Liver (tissue), 3 donors: ENCODE data around the gene DUS3L.

Source experiments
- CTCF ChIP-seq: fragments of 150-350 bp; IDR thresholded peaks from 2 replicates; pipeline ENCODE4 v1.5.1; 2017; ENCODE audit warnings: improper control_type of control experiment, low read depth, low read length; ENCODE audit not compliant: missing input control
- GABPA ChIP-seq, 2 donors: IDR thresholded peaks in 1 of 2; conservative IDR thresholded peaks in 1 of 2; 2 replicates each; pipeline ENCODE4 v1.6.1; 2016; ENCODE audit warnings: antibody characterized with exemption in 2 of 2, mild to moderate bottlenecking in 1 of 2, moderate library complexity in 1 of 2
- HNF4G ChIP-seq: IDR thresholded peaks from 2 replicates; pipeline ENCODE4 v1.6.1; 2016; ENCODE audit warnings: antibody characterized with exemption
- JUND ChIP-seq, 2 donors: IDR thresholded peaks; 2 replicates each; pipeline ENCODE4 v1.6.1; 2016; ENCODE audit warnings: antibody characterized with exemption in 2 of 2
- RAD21 ChIP-seq, 2 donors: IDR thresholded peaks; 2 replicates each; pipeline ENCODE4 v1.6.1; 2016; ENCODE audit warnings: antibody characterized with exemption in 2 of 2, mild to moderate bottlenecking in 2 of 2
- SP1 ChIP-seq: IDR thresholded peaks from 2 replicates; pipeline ENCODE4 v1.6.1; 2018; ENCODE audit warnings: antibody characterized with exemption, mild to moderate bottlenecking
- YY1 ChIP-seq: IDR thresholded peaks from 2 replicates; pipeline ENCODE4 v1.6.1; 2016; ENCODE audit warnings: antibody characterized with exemption, mild to moderate bottlenecking
- TF ChIP-seq, protein P1 (sequence below): IDR thresholded peaks from 2 replicates; pipeline ENCODE4 v1.6.1; 2016; ENCODE audit warnings: antibody characterized with exemption
- donor health status: healthy.
- donor health status: healthy.

DNA sequence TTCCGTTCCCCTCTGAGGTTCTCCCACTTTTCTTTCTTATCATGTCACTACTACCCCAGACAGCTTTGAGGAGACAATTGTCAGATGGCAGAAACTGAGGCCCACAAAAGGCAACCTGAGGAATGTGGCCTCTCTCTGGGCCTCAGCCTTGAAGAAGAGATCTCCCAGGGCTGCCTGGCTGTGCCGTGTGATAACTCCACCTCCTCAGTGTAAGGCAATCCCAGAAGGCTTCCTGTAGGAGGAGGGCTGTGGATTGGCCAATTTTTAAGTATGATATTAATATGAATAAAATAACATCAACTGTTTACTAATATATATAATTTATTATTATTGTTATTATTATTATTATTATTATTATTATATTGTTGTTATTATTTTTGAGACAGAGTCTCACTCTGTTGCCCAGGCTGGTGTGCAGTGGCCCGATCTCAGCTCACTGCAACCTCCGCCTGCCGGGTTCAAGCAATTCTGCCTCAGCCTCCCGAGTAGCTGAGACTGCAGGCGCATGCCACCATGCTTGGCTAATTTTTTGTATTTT is 4.5 kb upstream of the DUS3L start:
- TF ChIP-seq CTCF: no peak
- TF ChIP-seq, protein P1, sequence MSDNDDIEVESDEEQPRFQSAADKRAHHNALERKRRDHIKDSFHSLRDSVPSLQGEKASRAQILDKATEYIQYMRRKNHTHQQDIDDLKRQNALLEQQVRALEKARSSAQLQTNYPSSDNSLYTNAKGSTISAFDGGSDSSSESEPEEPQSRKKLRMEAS: no peak
- TF ChIP-seq HNF4G: no peak
- no peak for TF ChIP-seq RAD21 (IDR thresholded peaks at IDR 0.05)
- no peak for TF ChIP-seq JUND (IDR thresholded peaks at IDR 0.05)
- no peak for TF ChIP-seq GABPA (IDR thresholded peaks at IDR 0.05 in 1 of 2, conservative IDR thresholded peaks at IDR 0.05 in 1 of 2)
- no peak for TF ChIP-seq YY1
- no peak for TF ChIP-seq SP1
